ENCODE data around the gene GJA3. TPM values are rescaled to one million over a fixed set of nuclear protein-coding genes. Genes with fewer than 3 reads are reported as not detected.
"Not testable (repeated sequence)": the region's sequence is repeated elsewhere in the genome, so short reads cannot be mapped to it uniquely, and the experiment has no call there.

GJA3 gene
- polyA plus RNA-seq, 3 donors: 13.6 to 14.2 (median 13.7) TPM

DNA sequence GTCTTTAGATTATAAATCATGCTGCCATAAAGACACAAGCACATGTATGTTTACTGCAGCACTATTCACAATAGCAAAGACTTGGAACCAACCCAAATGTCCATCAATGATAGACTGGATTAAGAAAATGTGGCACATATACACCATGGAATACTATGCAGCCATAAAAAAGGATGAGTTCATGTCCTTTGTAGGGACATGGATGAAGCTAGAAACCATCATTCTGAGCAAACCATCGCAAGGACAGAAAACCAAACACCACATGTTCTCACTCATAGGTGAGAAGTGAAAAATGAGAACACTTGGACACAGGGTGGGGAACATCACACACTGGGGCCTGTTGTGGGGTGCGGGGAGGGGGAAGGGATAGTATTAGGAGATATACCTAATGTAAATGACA lies 7.6 kb downstream of the GJA3 start:
- DNase-seq (ENCODE audit: low read depth in 3 of 3, low spot score in 2 of 3): not testable (repeated sequence)

DNA sequence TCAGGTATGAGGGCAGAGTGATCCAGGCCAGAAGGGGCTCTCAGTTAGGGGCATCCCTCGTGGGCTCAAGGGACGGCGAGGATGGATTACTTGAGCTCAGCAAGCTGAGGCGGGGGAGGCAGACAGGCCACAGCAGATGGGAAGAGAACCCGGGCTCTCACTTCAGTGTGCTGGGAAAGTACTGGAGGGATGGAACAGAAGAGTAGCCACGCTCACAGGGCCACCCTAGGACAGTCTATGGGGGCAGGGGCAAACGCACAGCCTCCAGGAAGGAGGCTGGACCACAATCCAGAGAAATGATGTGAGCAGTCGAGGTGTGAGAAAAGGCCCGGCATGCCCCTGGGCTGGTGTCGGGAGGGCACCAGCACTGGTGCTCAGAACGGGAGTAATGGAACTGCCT lies 9.2 kb downstream of the GJA3 start:
- no peak for DNase-seq (ENCODE audit: low read depth in 3 of 3, low spot score in 2 of 3)

DNA sequence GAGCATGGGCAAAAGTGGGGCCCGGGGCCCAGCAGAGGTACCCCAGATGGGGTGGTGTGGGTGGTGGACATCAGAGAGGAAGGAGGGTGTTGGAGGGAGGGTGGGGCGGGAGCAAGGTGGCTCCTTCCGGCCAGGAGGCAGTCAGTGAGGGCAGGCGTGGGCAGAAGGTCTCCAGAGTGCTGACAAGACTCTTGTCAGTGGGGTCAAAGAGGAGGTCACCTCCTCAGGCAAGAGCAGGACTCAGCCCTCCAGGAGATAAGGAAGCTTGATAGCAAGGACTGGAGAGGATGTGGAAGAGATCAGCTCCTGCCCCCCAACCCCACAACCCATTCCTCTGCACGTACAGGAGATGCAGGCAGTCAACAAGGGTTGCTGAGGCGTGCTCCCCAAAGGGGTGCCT lies 9.8 kb downstream of the GJA3 start:
- no peak for DNase-seq (ENCODE audit: low read depth in 3 of 3, low spot score in 2 of 3)

DNA sequence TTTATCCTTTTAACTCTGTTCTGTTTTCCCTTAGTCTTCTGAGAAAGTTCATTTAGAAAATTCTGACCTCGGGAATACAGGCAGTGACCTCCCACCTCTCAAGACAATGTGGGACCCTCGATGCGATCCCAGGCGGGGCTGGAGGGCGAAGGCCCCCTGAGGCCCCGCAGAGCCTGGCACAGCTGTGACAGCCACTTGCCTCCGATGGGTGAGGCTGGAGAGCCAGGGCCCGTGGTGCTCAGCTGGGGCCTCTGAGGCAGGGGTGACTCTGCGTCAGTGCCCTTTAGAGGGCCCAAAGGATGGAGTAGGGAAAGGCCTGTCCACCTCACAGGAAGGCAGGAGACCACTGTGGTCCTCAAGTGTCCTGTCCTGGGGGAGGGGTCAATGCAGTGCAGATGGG lies 10.3 kb downstream of the GJA3 start:
- no peak for DNase-seq (ENCODE audit: low read depth in 3 of 3, low spot score in 2 of 3)

DNA sequence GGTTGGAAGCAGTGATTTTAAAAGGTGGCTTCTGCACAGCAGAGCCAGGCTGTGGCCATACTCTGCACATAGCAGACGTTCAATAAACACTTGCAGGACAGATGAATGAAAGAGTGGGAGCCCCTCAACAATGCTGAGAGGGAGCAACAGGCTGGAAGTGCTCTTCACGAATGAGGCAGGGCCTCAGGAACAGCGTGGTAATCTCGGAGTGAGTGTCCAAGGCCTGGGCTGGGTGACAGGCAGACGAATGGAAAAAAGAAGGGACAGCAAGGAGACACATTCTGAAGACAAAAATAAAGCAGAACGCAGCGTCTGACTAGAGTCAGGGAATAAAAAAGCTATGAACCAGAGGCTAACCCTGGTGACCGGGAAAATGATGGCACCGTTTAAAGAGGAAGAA lies 11.1 kb downstream of the GJA3 start:
- no peak for DNase-seq (ENCODE audit: low read depth in 3 of 3, low spot score in 2 of 3)

DNA sequence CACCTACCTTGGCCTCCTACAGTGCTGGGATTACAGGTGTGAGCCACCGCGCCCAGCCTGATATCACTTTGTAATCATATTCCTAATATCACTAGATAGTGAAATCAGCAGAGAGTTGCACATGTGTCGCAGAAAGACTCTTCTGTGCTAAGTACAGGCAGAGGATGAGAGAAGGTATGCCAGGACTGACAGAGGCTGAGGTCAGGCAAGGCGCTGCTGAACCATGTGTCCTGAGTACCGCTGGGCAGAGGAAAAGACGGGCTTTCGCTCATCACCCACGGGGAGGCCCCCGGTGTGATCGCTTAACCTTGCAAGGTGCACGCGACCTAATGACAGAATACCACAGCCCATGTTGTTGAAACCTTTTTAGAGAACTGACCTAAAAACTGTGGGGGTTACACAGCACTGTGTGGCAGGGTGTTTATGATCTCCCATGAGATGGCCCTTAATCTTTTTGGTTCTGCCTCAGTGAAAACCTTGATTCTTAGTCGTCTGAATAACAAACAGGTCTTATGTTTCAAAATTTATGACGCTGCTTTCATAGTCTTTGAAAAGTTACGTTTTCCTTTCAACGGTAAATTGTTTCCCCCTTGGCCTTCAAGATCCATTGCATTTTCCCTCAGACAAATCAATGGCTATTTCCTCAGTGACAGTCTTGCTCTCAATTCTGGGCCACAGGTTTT lies 12.2 kb downstream of the GJA3 start:
- no peak for DNase-seq (ENCODE audit: low read depth in 3 of 3, low spot score in 2 of 3)

DNA sequence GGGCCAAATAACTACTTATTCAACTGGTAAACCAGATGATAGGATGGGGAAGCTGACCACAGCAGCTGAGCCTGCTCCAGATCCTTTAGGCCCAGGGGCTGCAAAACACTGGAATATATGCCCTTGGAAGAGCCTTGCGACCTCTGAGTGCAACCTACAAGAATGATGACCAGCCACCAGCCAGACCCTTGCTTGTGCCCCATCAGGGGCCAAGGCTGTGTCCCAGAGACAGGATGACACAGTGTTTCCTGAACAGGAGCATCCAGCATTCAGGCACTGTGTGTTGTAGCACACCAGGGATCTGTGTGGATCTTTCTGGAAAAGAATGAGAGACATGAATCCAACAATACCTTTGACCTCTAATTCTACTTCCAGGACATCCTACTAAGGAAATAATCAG lies 14.5 kb downstream of the GJA3 start:
- no peak for DNase-seq (ENCODE audit: low read depth in 3 of 3, low spot score in 2 of 3)

DNA sequence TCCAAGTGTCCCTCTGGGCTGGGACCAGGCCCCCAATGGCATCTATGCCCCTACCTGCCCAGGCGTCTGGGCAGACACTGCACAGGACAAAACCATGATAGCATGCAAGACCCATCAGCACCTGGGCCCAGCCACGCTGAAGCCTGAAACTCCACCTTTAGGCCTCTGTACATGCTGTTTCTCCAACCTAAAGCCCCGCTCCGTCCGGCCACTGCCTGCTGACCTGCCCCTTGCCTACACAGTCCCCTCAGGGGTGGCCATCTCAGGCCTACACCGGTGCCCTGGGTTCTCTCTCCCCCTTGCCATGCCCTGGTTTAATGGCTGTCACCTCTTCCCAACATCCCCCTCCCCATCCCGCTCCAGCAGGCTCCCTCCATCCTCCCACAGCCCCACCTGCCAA lies 15.3 kb downstream of the GJA3 start:
- no peak for DNase-seq (ENCODE audit: low read depth in 3 of 3, low spot score in 2 of 3)

DNA sequence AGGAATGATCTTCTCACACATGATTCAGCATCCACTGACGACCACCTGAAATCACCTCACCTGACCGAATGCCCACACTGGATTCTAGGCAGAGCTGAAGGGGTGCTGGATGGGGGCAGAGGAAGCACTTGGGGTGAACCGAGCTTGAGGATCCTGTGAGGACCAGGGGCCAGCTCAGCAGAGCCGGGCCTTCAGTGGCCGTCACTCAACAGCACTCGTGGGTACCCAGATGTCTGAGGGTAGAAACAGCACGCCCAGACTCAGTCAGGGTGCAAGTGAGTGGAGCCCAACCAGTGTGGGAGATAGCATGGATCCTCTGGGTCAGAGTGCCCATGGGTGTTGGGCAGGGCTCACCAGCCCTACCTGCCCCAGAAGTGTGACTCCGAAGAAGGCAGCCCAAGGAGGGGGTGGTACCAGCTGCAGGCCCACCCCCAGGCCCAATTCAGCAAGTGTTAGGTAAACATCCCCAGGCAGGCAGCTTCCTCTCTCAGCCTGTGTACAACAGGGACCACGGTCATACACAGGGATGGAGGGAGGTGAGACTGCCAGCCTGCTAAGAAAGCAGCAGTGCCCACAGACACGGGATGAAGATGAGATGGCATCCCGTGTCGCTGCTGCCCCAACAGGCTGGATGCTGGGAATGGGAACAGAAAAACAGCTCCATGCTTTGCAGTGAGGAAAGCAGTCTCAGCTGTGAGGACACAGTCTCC lies 16.6 kb downstream of the GJA3 start:
- DNase-seq (ENCODE audit: low read depth in 3 of 3, low spot score in 2 of 3): no peak

DNA sequence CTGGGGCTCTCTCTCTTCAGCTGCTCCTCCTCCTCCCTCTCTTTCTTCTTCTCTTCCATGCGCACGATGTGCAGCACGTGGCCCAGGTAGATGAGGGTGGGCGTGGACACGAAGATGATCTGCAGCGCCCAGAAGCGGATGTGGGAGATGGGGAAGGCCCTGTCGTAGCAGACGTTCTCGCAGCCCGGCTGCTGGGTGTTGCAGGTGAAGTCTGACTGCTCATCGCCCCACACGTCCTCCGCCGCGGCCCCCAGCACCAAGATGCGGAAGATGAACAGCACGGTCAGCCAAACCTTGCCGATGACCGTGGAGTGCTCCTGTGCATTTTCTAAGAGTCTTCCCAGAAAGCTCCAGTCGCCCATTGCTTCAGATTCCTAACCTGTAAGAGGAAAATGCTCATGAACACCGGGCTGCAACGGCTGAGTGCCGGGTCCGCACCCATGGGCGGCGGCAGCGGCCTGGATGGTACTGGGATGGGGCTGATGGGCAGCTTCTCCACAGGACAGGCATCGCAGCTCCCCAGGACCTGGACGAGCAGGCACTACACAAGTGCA lies 17.8 kb downstream of the GJA3 start:
- no peak for DNase-seq (ENCODE audit: low read depth in 3 of 3, low spot score in 2 of 3)

DNA sequence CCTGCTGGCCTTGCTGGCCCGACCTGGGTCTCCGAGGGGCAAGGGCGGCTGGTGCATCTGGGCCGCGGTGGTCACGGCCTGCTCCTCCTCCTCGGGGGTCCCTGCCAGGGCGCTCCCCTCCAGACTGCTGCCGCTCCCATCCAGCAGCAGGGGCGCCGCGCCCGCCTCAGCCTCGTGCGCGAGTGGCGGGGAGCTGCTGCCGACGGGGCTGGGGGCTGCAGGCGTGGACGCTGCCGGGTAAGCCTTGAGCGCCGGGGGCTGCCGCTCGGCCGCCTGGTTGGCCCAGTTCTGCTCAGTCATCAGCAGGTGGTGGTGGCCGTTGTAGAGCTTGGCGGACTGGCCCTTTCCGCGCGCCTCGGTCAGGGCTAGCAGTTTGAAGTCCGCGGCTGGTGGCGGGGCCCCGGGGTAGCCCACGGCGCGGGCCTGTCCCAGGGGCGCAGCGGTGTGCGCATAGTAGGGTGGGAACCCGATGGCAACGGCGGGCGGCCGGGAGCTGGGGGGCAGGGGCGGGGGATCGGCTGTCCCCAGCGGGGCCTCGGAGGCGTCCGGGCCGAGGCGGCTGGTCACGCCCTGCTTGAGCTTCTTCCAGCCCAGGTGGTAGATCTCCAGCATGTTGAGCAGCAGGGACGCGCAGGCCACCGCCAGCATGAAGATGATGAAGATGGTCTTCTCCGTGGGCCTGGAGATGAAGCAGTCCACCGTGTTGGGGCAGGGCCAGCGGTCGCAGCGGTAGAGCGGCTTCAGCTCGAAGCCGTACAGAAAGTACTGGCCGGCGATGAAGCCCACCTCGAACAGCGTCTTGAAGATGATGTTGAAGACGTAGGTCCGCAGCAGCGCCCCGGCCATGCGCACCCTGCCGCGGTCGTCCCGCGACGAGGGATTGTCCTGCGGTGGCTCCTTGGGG lies 18.6 kb downstream of the GJA3 start:
- DNase-seq (ENCODE audit: low read depth in 3 of 3, low spot score in 2 of 3): no peak

DNA sequence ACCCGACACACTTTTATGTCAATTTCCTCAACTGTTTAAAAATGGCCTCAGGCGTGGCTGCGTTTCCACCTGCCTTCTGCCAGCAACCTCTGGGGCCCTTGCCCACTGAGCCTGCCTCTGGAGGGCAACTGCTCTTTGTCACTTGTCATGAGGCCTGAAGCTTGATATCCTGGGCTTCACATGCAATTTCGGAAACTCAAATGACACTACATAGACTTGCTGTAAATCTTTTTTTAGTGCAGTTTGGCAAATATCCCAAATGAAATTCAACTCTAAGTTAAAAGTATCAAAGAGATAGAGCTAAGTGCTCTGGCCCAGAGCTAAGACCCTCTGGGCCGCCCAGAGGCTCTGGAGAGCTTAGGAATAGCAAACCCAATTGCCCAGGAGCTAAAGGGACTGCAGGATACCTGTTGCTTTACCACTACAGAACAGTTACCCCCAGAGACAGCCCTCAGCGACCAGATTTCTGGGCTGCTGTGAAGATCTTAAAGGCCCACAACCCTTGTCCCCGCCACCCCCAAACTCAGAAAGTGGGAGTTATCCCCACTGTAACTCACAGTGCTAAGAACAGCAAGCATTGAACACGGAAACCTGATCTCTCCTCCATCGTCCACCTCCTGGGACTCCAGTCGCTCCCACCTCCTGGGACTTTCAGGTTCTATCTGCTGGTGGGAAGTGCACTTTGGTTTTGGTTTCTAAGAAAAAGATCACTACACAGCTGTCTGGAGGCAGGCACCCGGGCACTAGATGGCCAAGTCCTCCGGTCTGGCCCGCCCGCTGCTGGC lies 19.4 kb downstream of the GJA3 start:
- DNase-seq (ENCODE audit: low read depth in 3 of 3, low spot score in 2 of 3): no peak

DNA sequence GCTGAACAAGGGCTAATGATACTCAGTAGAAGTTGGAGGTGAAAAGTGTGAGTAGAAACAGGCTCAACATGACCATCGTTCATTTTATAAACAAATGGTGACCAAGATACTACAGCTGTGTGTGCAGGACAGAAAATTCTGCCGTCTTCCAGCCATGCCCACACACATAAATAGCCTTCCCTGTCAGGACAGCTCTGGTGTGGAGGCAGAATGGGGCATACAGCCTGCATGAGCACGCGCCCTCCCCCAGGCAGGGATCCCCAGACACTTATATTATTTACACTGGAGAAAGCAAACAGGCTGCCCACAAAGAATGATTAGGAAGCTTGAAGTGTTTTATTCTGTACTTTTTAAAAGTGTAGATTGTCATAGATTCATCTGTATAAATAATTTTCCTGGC lies 20.4 kb downstream of the GJA3 start:
- no peak for DNase-seq (ENCODE audit: low read depth in 3 of 3, low spot score in 2 of 3)

DNA sequence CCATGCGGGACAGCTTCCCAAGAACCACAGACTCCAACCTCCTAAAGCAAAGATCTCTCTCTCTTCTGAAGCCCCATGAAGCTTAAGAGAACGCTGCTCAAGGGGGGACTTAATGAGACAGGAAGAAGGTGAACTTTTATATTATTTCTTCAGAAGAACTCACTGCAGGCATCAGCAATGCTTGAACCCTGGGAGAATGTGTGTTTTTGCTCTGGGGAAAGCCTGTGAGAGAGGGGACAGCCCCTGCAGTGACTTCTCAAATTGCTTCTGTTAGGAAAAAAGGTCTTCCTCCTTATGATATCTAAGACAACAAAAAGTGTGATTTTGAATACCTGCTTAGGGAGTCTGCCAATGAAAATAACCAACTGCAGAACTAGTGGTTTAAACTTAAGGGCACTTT lies 23.0 kb downstream of the GJA3 start:
- DNase-seq (ENCODE audit: low read depth in 3 of 3, low spot score in 2 of 3): no peak

DNA sequence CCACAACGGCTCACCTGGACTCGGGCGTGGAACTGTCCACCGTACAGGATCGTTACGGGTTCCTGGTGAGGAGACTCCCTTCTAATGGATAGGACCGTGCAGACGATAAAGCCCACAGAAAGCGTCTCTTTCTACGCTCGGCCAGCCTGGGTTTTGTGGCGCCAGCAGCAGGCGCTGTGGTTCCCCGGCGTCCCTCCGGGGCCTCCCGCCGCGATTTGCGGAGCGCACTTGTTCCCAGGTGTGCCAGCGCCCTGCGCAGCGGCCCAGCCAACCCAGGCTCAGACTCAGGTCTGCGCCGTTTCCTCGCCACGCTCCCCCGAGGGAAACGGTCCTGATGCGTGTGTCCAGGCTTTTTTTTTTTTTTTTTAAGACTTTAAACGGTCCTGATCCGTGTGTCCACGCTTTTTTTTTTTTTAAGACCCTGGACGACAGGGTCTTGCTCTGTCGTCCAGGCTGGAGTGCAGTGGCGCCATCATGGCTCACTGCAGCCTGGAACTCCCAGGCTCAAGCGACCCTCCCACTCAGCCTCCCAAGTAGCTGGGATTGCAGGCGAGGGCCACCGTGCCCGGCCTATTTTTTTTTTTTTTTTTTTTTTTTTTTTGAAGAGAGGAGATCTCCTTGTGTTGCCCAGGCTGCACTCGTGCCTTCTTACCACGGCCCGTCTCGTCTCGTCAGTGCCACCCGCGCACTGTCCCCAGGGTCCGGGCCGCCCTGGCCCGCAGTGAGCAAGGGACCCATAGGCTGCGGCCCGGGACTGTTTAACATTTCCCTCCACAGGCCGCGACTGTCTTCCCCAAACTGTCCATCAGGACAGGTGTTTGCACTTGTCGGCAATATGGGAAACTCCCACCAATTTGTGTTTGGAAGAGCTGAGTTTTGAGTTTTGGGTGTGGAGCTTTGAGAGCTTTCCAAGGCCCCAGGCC lies 23.8 kb downstream of the GJA3 start:
- DNase-seq (ENCODE audit: low read depth in 3 of 3, low spot score in 2 of 3): no peak

DNA sequence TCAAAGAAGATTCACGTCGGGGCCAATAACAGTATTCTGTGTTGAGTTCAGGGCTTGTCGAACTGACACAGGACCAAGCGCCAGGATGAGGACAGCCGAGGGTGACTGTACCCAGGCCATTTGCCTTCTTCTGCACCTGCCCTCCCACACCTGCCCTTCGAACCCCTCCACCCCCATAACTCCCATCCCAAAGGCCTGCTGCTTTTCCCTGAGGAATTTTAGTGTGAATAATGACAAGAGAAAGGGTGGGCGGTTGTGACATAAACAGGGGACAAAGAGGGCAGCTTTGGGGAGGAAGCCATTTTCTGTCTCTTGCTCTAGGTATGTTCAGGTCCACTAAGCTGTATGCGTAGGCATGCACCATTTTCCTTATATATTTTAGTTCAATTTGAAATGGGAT lies 26.1 kb downstream of the GJA3 start:
- no peak for DNase-seq (ENCODE audit: low read depth in 3 of 3, low spot score in 2 of 3)

DNA sequence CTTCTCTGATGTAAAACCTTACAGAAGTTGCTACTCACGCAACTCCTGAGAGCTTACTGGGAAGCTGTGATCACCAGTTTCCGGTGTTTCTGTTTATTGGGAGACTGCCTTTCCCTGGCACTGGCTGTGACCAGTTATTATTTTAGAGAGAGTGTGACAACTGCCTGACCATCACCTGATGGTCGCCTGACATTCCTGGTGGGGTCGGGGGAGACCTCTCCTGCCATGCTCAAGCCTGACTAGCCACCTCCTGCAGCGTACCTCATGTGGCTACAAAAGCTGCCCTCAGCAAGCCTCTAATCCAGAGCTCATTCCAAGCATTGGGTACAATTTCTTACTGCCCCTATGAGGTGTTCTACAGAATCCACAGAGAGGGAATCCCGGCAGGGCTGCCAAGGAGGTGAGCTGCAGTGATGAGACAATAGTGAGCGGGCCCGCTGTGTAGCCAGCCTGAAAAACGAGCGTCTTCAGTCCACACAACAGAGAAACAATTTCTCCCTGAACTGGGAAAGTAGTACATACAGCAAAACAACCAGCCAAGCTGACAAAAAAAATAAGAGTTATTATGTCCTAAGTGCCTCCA lies 28.7 kb downstream of the GJA3 start:
- no peak for DNase-seq (ENCODE audit: low read depth in 3 of 3, low spot score in 2 of 3)

DNA sequence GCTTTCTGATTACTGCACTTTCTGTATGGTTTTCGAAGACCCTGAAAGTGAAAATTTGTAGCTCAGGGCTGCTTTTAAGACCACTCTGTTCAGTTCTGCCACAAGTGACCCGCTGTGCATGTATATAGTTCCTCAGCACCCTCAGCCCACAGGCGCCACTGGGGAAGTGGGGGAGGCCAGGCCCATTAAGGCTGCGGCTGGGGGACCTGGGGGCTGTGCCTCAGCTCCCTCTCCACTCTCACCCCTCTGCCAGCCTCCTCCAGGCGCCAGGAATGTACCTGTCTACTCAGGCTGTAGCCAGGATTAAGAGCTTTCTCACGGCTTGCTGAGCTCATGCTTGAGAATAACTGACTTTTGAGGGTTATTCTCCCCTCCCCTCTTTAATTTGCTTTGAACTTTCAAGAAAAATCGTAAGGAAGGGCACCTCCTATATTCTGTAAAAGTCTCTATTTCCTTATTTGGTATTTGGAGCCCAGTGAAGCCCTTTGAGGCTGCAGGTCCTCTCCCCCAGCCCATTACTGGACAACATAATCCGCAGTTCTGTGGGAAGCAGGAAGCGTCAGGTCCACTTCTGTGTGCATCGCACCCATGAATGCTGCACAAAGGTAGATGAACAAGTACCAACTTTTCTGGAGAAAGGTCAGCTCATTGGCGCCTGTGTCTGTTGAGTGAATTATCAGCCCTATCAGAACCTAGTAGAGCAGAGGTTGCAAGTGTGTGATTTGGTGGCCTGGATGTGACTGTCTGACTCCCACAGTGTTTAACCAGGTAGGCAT lies 29.6 kb downstream of the GJA3 start:
- no peak for DNase-seq (ENCODE audit: low read depth in 3 of 3, low spot score in 2 of 3)
